NCI-H2081 treated with DMSO at 0.1 percent for 48 hours (cell line): ENCODE measurements around the gene ZBP1.

ENCODE experiments used
- DNase-seq: peaks from one replicate; lab custom pipeline; 2025; lab: John Stamatoyannopoulos, UW

The ZBP1 gene

DNA sequence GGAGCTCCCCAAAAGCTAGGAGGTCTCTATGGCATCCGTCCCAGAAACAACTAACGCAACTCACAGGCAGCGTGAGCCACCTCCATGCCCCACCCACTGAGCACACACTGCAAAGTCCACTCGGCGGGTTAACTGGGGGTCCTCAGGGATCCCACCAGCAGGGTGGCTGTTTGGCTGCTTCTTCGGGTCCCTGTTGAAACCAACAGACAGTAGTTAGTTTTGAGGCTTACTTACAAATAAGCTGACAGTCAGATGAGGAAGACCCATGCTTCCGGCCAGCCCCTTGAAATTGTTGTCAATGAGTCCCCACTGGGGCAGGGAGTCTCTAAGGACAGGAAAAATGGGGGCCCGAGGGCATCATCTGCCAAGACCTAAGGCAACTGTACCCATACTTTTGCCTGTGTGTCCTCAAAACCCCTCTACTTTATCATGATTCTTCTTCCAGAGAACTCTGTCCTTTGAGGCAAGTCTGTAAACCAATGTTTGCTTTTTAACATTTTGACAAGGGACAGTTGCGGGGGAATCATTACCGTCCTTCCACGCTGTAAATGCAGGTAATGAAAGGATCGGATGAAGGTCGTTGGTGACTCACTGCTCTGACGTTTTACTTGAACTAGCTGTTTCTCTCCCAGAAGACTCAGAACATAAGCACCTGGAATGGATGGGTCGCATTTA lies 61.5 kb downstream of the ZBP1 start:
- no peak for DNase-seq

- DNase-seq: no peak
These were observed 62.2 kb downstream of the ZBP1 start for GRCh38 chr20:57557926-57558613.

DNA sequence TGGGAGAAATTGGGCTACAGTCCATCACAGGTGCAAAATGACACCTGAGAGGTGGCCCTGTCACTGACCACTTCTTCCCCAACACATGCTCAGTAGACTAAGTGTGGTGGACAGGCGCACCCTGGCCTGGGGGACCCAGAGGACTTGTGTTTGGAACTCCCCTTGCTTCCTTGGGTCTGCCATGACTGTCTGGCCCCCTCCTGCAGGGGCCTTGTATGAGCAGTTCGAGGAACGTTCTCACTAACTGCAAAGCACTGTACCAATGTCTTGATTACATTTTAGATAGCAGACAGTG lies 63.3 kb downstream of the ZBP1 start:
- DNase-seq: no peak

- no peak for DNase-seq
These were observed 64.6 kb downstream of the ZBP1 start for GRCh38 chr20:57555457-57556184.
